HL-60 (cell line): ENCODE data around the gene DDR2.
"Not testable (repeated sequence)": the region's sequence is repeated elsewhere in the genome, so short reads cannot be mapped to it uniquely, and the experiment has no call there.

ENCODE experiments used
- DNase-seq, 2 experiments: peaks; one replicate each; pipeline ENCODE4 v3.0.0-alpha.2; 2010 to 2020; ENCODE audit warnings: low read depth in 1 of 2, low spot score in 1 of 2
- H3K27ac ChIP-seq: fragments of 250-450 bp; sonication (Bioruptor Pico); replicated peaks from 2 replicates; pipeline ENCODE4 v1.5.1; 2020; ENCODE audit warnings: mild to moderate bottlenecking, moderate library complexity
- H3K27me3 ChIP-seq: fragments of 250-450 bp; sonication (Bioruptor Pico); 2 replicates; pipeline ENCODE4 v1.5.1; 2021; ENCODE audit warnings: mild to moderate bottlenecking, moderate library complexity; ENCODE audit not compliant: insufficient read depth, poor library complexity, severe bottlenecking
- H3K4me3 ChIP-seq: replicated peaks from 2 replicates; pipeline ENCODE4 v1.5.1; 2011; ENCODE audit warnings: mild to moderate bottlenecking, control low read depth, low read length; ENCODE audit not compliant: insufficient read depth
- GABPA ChIP-seq: IDR thresholded peaks from 2 replicates; pipeline ENCODE4 v1.6.1; 2012; ENCODE audit warnings: low read depth
- POLR2AphosphoS5 ChIP-seq: IDR thresholded peaks from 2 replicates; pipeline ENCODE4 v1.6.1; 2012; ENCODE audit warnings: low read depth
- SPI1 ChIP-seq: IDR thresholded peaks from 2 replicates; pipeline ENCODE4 v1.6.1; 2012; ENCODE audit warnings: low read depth, mild to moderate bottlenecking, borderline replicate concordance
- TF ChIP-seq, protein P1 (sequence below): IDR thresholded peaks from one replicate; pipeline ENCODE4 v1.5.1; 2011; ENCODE audit warnings: low read length, control low read depth, inconsistent platforms; ENCODE audit not compliant: insufficient read depth
- TF ChIP-seq, protein P2 (sequence below): IDR thresholded peaks from 2 replicates; pipeline ENCODE4 v1.6.1; 2012; ENCODE audit warnings: low read depth; ENCODE audit not compliant: insufficient replicate concordance

Gene DDR2

DNA sequence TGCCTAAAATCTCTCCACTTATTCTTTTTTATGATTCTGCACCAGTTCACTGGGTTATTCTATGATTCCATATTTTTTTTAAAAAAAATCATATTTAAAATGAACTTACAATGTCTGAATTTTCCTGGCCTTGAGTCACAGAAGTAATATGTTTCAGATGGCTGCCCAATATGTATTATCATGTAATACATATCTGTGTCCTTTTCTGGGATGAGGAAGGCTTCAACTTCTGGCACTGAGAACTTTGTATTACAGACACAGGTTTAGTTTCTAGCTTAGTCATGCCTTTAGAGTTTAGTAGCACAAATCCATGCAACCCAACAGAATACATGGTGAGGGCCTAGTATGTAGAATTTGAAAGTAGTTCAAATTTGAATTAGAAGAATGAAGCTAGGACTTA is 150.4 kb downstream of the DDR2 start:
- Histone ChIP-seq H3K4me3 (no peak overlapping the region), H3K27ac (no peak overlapping the region), H3K27me3 (no peaks in the 10 kb centered on the region)
- no peak for DNase-seq
- TF ChIP-seq POLR2AphosphoS5 (no peak), SPI1 (no peak), GABPA (no peak)
- TF ChIP-seq, protein P1, sequence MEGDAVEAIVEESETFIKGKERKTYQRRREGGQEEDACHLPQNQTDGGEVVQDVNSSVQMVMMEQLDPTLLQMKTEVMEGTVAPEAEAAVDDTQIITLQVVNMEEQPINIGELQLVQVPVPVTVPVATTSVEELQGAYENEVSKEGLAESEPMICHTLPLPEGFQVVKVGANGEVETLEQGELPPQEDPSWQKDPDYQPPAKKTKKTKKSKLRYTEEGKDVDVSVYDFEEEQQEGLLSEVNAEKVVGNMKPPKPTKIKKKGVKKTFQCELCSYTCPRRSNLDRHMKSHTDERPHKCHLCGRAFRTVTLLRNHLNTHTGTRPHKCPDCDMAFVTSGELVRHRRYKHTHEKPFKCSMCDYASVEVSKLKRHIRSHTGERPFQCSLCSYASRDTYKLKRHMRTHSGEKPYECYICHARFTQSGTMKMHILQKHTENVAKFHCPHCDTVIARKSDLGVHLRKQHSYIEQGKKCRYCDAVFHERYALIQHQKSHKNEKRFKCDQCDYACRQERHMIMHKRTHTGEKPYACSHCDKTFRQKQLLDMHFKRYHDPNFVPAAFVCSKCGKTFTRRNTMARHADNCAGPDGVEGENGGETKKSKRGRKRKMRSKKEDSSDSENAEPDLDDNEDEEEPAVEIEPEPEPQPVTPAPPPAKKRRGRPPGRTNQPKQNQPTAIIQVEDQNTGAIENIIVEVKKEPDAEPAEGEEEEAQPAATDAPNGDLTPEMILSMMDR, result no peak
- TF ChIP-seq, protein P2, sequence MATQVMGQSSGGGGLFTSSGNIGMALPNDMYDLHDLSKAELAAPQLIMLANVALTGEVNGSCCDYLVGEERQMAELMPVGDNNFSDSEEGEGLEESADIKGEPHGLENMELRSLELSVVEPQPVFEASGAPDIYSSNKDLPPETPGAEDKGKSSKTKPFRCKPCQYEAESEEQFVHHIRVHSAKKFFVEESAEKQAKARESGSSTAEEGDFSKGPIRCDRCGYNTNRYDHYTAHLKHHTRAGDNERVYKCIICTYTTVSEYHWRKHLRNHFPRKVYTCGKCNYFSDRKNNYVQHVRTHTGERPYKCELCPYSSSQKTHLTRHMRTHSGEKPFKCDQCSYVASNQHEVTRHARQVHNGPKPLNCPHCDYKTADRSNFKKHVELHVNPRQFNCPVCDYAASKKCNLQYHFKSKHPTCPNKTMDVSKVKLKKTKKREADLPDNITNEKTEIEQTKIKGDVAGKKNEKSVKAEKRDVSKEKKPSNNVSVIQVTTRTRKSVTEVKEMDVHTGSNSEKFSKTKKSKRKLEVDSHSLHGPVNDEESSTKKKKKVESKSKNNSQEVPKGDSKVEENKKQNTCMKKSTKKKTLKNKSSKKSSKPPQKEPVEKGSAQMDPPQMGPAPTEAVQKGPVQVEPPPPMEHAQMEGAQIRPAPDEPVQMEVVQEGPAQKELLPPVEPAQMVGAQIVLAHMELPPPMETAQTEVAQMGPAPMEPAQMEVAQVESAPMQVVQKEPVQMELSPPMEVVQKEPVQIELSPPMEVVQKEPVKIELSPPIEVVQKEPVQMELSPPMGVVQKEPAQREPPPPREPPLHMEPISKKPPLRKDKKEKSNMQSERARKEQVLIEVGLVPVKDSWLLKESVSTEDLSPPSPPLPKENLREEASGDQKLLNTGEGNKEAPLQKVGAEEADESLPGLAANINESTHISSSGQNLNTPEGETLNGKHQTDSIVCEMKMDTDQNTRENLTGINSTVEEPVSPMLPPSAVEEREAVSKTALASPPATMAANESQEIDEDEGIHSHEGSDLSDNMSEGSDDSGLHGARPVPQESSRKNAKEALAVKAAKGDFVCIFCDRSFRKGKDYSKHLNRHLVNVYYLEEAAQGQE, result no peak

DNA sequence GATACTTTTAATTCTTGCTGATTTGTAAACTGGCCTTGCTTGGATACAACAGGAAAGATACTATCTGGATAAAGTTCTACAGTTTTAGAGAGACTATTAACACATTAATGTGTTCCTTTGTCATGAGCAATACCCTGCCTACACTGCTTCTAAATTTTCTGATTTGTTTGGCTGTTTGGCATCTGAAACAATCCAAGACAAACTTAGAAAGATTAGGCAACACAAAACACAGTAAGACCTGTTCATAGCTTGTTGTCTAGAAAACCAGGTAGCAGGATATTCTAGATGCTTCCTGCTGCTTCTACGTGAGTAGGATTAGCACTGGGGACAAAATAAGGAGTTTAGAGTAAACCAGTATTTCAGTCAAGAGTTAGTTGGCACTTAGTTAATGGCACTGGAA is 152.7 kb downstream of the DDR2 start:
- not testable (repeated sequence) for DNase-seq, H3K27ac ChIP-seq

DNA sequence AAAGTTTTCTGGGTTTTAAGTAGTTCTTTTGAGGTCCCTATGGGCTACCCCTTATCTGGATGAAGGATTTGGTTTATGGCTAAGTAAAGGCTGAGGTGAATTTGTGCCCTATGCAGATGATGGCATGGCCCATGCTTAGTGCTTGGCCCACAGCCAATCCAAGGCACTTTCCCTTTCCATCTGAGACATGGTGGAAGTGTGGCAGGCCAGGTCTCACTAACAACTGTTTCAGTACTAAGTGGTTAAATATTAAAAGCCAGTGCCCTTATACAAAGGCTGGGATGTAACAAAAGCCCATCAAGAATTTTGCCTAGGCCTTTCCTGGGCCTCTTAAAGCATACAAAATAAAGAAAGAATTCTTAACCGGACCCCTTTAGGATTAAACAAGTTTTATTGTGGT is 156.5 kb downstream of the DDR2 start:
- H3K27me3 ChIP-seq, H3K27ac ChIP-seq, DNase-seq, H3K4me3 ChIP-seq: not testable (repeated sequence)

More for the DNA sequence above, 152.7 kb downstream of the DDR2 start:
- H3K4me3 ChIP-seq, H3K27me3 ChIP-seq: not testable (repeated sequence)

DNA sequence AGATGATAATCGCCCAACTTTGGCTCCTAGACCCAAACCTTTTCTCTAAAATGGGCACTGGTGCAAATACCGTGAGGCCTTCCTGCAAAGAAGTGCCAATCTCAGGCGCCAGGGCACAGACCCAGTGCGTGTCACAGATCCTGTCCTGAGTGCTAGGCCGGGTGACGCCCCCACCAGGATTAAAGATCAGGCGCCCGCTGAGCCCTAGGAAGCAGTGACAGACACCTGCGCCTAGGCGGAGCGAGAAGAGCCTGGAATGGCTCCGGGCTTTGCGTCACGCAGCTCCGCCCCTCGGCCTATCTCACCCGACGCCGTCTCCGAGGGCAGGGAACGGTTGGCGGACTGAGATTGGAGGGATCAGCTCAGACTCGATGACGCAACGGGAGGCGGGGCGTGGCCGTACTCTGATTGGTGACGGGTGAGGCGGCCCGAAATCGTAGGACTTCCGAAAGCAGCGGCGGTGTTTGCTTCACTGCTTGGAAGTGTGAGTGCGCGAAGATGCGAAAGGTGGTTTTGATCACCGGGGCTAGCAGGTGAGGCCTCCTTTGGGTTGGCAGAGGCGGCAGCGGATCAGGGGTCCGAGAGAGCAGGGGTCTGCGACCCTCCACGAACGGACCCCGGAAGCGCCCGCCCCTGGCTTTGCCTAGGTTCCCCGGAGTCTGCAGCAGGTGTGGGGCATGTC is 158.2 kb downstream of the DDR2 start, which contains the start of gene HSD17B7:
Gene HSD17B7, plus strand, starts transcription at position 400 of the 682 bp plus-strand sequence. Its CDS starts 99 bp downstream, at position 499.
- DNase-seq, result peak; percentile 56 to 74
- peak; percentile 54; the same call in 1 of the 2 replicates for TF ChIP-seq POLR2AphosphoS5
- H3K27ac ChIP-seq, result peak within 1 kb of the TSS; percentile 59; the same call in 1 of the 2 replicates
- peak within 1 kb of the TSS; percentile 60 for H3K4me3 ChIP-seq
- H3K27me3 ChIP-seq, result not testable (repeated sequence)

DNA sequence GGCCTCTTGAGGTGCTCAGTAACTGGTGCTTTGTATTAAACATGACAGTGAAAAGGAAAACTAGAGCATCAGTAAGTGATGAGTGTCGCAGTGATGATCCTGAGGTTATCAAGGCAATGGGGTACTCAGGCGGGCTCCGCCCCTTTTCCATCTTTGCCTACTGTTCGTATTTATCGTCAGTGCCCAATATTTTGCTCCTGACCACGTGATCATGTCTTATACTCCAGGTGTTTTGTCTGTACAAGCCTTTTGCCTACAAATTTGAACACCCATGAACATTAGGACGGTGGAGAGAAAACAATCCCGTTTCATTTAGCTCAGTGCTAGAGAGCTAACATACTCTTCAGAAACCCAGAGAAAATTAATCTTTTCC is 158.7 kb downstream of the DDR2 start:
- DNase-seq, result peak in 1 of 2 experiments; percentile 6
- peak overlapping the region; percentile 60 for H3K4me3 ChIP-seq
- H3K27me3 ChIP-seq, result not testable (repeated sequence)
- H3K27ac ChIP-seq, result peak overlapping the region; percentile 59; the same call in 1 of the 2 replicates

DNA sequence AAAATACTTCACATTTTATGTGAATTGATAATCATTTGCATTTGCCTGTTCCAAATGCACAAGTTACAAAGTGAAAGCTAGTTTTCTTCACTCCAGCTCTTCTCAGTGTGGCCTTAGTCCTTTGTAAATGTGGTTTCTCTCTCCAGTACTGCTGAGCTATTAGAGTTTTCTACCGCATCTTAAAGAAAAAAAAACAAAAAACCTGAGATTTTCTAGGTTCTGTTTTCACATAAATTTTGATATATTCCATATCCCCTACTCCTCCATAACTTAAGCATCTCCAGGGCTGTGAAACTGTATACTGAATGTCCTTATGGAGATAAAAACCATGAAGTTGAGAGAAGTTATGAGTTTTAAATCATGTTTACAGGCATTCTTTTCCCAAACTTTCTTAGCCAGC is 162.0 kb downstream of the DDR2 start:
- DNase-seq, H3K27me3 ChIP-seq, H3K27ac ChIP-seq, H3K4me3 ChIP-seq: not testable (repeated sequence)

DNA sequence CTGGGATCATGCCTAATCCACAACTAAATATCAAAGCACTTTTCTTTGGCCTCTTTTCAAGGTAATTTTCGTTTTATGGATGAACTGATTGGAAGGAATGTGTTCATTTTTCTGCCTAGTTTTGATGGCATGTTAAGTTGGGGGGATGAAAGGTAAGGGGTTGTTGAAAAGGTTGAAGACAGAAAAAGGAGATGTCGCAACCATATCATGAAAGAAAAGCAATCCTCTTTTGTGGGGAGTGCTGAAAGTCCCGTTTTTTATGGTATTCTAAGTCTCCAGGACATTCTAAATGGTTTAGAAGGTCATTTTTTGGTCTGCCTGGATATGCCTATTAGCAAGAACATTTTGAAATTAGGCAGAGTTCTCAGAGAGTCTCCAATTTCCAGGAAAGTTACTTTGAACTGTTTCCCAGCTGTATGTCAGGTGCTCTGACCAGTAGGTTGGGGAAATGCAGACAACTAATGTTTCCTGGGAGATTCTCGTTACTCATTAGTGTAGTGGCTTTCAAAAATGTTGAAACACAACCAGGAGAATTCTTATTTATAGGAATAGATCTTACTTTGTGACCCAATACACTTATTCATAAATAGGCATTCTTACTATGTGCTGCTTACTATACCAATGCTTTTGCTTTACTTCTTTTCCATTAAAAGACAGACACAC is 164.5 kb downstream of the DDR2 start:
- not testable (repeated sequence) for H3K27me3 ChIP-seq, H3K4me3 ChIP-seq, DNase-seq, H3K27ac ChIP-seq
